GM23248 (cell line): Measurements from ENCODE around the gene HOXA9. TPM values are rescaled to one million over a fixed set of nuclear protein-coding genes. Genes with fewer than 3 reads are reported as not detected.

ENCODE experiments used
- DNase-seq: peaks from one replicate; pipeline ENCODE4 v3.0.0-alpha.2; 2015
- H2AFZ ChIP-seq: fragments of 200-600 bp; sonication (generic); 2 replicates; pipeline ENCODE4 v1.6.1; 2016; ENCODE audit warnings: antibody characterized with exemption
- H3F3A ChIP-seq: fragments of 200-600 bp; sonication (generic); 2 replicates; pipeline ENCODE4 v1.6.1; 2016; ENCODE audit warnings: mild to moderate bottlenecking, antibody characterized with exemption, mixed run types; ENCODE audit not compliant: insufficient read depth
- H3K27ac ChIP-seq: fragments of 200-600 bp; sonication (generic); 2 replicates; pipeline ENCODE4 v1.5.1; 2016; ENCODE audit warnings: mild to moderate bottlenecking
- H3K27me3 ChIP-seq: fragments of 200-600 bp; sonication (generic); replicated peaks from 2 replicates; pipeline ENCODE4 v1.6.1; 2016; ENCODE audit warnings: mild to moderate bottlenecking; ENCODE audit not compliant: insufficient read depth
- H3K36me3 ChIP-seq: fragments of 200-600 bp; sonication (generic); 2 replicates; pipeline ENCODE4 v1.6.1; 2016; ENCODE audit warnings: low read depth, mild to moderate bottlenecking
- H3K4me1 ChIP-seq: fragments of 200-600 bp; sonication (generic); 2 replicates; pipeline ENCODE4 v1.6.1; 2016; ENCODE audit warnings: mild to moderate bottlenecking; ENCODE audit not compliant: insufficient read depth
- H3K4me2 ChIP-seq: fragments of 200-600 bp; sonication (generic); one replicate; pipeline ENCODE4 v1.6.1; 2016; ENCODE audit warnings: mild to moderate bottlenecking; ENCODE audit not compliant: unreplicated experiment
- H3K4me3 ChIP-seq: fragments of 200-600 bp; sonication (generic); 2 replicates; pipeline ENCODE4 v1.5.1; 2016; ENCODE audit warnings: mild to moderate bottlenecking
- H3K79me2 ChIP-seq: fragments of 200-600 bp; sonication (generic); 2 replicates; pipeline ENCODE4 v1.6.1; 2016; ENCODE audit warnings: mild to moderate bottlenecking; ENCODE audit not compliant: insufficient read depth
- H3K9ac ChIP-seq: fragments of 200-600 bp; sonication (generic); 2 replicates; pipeline ENCODE4 v1.6.1; 2016; ENCODE audit warnings: mild to moderate bottlenecking
- H3K9me2 ChIP-seq: fragments of 200-600 bp; sonication (generic); 2 replicates; pipeline ENCODE4 v1.6.1; 2016; ENCODE audit warnings: mixed run types, mild to moderate bottlenecking, moderate library complexity; ENCODE audit not compliant: insufficient read depth
- H3K9me3 ChIP-seq: fragments of 200-600 bp; sonication (generic); one replicate; pipeline ENCODE4 v1.6.1; 2017; ENCODE audit warnings: low read depth
- H4K20me1 ChIP-seq: fragments of 200-600 bp; sonication (generic); 2 replicates; pipeline ENCODE4 v1.6.0; 2016; ENCODE audit not compliant: insufficient read depth
- EZH2 ChIP-seq: fragments of 200-600 bp; sonication (generic); IDR thresholded peaks from 2 replicates; pipeline ENCODE4 v1.6.1; 2018; ENCODE audit warnings: antibody characterized with exemption, mild to moderate bottlenecking; ENCODE audit not compliant: insufficient read depth, poor library complexity, severe bottlenecking
- EZH2phosphoT487 ChIP-seq: fragments of 200-600 bp; sonication (generic); IDR thresholded peaks from 2 replicates; pipeline ENCODE4 v1.6.1; 2018; ENCODE audit warnings: antibody characterized with exemption, moderate library complexity, mild to moderate bottlenecking, low read depth; ENCODE audit not compliant: insufficient read depth
- WGBS, 2 experiments: methylation state at CpG; one replicate each; pipeline ENCODE4 v1.1.6; 2015 to 2017; ENCODE audit warnings: low lambda C conversion rate in 2 of 2, low coverage in 1 of 2; ENCODE audit errors: missing lambda C conversion rate in 2 of 2; 5-methylcytosine and 5-hydroxymethylcytosine counted together
- in situ Hi-C: fragments of 300-500 bp; cut with MboI; formaldehyde crosslinking; loops from 2 replicates; pipeline ENCODE4 v1.15.0; 2020
- polyA plus RNA-seq: library from polyadenylated mRNA; unstranded; fragments of >200 nt; fragmentation: Nextera tagmentation; extraction: Ambion mirVana; gene quantifications from 2 replicates; pipeline ENCODE4 v1.2.1, GENCODE V29; 2016
- total RNA-seq: library from RNA; depleted of rRNA; stranded (reverse); fragments of >200 nt; shearing (Covaris generic); gene quantifications from 2 replicates; pipeline ENCODE4 v1.2.3, GENCODE V29; 2014

Gene HOXA9
- total and polyA plus RNA-seq, 2 experiments from 2014 or later = 28.3 to 43.7 TPM

- H2AFZ ChIP-seq = peak within 1 kb of the TSS; percentile 88
- peak; percentile 89 for DNase-seq
- peaks cover 37% of the 10 kb centered on the region for H3K4me1 ChIP-seq
- H3K4me2 ChIP-seq = peak within 1 kb of the TSS; percentile 98
- peak within 1 kb of the TSS; percentile 87 for H3K9ac ChIP-seq
- H3F3A ChIP-seq = peaks cover 29% of the 10 kb centered on the region
- H4K20me1 ChIP-seq = no peaks in the 10 kb centered on the region
- in situ Hi-C loops = loop anchor here (10.0 kb wide), 3 partner anchors 297 to 1287 kb away; no protein-coding TSS in a partner anchor
- peaks cover 86% of the 10 kb centered on the region for H3K79me2 ChIP-seq
- H3K27me3 ChIP-seq = no peaks in the 10 kb centered on the region
- no peaks in the 10 kb centered on the region for H3K36me3 ChIP-seq
- peak within 1 kb of the TSS; percentile 89 for H3K4me3 ChIP-seq
- no peaks in the 10 kb centered on the region for H3K9me3 ChIP-seq
- TF ChIP-seq EZH2 (no peak), EZH2phosphoT487 (no peak)
- WGBS, 2 experiments = 0 to 2% methylated on average over 49 to 53 of the region's 53 CpGs
- H3K9me2 ChIP-seq = no peaks in the 10 kb centered on the region
- peak within 1 kb of the TSS; percentile 86 for H3K27ac ChIP-seq
These were observed 13.2 kb downstream of the HOXA9 start, which contains the start of gene HOXA3 for GRCh38 chr7:27151931-27152815. Gene HOXA3 (minus strand): TSS chr7:27152583. CDS start chr7:27110640, 41,943 bp downstream.

DNA sequence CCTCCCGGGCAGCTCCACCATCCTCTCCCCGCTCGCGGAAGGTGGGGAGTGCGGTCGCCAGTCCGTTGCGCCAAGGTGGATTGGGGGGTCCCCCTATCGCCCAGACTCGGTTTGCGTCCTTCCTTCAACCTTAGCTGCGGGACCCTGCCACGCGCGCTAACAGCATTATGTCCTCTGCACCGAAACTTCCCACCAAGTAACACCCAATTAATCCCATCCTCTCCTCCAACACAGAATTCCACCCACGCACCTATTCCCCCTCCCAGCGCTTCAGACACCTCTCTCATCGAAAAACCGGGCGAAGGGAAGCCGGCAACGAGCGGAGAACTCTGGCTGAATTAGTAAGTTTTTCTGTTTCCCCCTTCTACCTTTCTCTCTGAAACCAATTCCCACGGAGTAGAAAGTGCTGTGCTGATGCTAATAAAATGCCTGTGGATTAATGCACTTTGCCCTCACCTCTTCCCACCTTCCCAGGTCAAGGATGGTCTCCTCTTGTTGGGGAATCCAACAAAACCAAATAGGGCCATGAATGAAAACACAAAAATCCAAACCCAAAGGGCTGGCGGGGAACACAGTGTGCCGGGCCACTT, 13.9 kb downstream of the HOXA9 start:
- Histone ChIP-seq H3K4me2 (peak overlapping the region; percentile 98), H3K4me3 (peak overlapping the region; percentile 89), H3K4me1 (peaks cover 37% of the 10 kb centered on the region), H3K27me3 (no peaks in the 10 kb centered on the region), H4K20me1 (no peaks in the 10 kb centered on the region), H3K27ac (peak overlapping the region; percentile 86), H3K36me3 (no peaks in the 10 kb centered on the region), H3K9ac (peak overlapping the region; percentile 87), H2AFZ (peak overlapping the region; percentile 88), H3F3A (peaks cover 29% of the 10 kb centered on the region), H3K9me2 (no peaks in the 10 kb centered on the region), H3K9me3 (no peaks in the 10 kb centered on the region), H3K79me2 (peaks cover 93% of the 10 kb centered on the region)
- DNase-seq = peak; percentile 58
- 1% methylated on average over 27 of the region's 27 CpGs for WGBS, 2 experiments
- no peak for TF ChIP-seq EZH2
- no peak for TF ChIP-seq EZH2phosphoT487
- in situ Hi-C loops = loop anchor here (10.0 kb wide), 3 partner anchors 297 to 1287 kb away; no protein-coding TSS in a partner anchor

DNA sequence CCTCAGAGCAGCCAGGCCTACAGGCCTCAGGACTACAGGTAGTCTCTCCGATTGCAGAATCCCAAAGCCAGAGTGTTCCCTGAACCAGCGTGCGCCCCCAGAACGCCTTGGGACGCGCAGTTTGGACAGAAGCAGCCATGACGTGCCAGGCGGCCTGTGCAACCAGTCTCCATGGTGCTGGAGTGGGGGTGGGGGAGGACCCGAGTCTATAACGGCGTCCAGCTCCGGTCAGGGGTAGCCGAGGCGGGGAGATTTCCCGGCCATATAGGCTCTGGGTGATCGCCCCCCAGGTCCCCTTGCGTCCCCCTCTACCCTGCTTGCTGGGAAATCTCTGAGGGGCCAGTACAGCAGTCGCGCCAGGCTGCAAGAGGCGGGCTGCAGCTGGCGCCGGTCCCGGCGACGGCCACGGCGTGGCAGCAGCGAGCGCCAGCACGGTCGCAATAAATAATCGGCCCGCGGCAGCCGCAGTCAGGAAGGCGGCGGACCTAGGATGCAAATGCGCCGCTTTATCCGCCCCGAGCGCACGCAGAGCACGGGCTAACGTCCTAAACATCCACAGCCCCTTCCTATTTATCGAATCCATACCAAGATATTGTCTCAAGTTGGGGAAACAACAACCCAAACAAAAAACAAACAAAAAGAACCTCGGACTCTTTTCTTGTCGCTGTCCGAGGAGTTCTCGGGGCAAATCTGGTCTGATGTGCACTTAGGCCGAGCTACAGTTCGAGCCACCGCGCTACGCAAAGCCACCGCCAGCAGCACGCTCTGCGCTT, 14.6 kb downstream of the HOXA9 start:
- in situ Hi-C loops = loop anchor here (10.0 kb wide), 3 partner anchors 296 to 1286 kb away; no protein-coding TSS in a partner anchor
- Histone ChIP-seq H3K79me2 (peaks cover 98% of the 10 kb centered on the region), H3K36me3 (no peaks in the 10 kb centered on the region), H3K9ac (peak overlapping the region; percentile 87), H3K9me3 (no peaks in the 10 kb centered on the region), H3K27ac (peak overlapping the region; percentile 86), H3F3A (peaks cover 29% of the 10 kb centered on the region), H3K4me1 (peaks cover 37% of the 10 kb centered on the region), H4K20me1 (no peaks in the 10 kb centered on the region), H3K27me3 (no peaks in the 10 kb centered on the region), H3K4me3 (peak overlapping the region; percentile 89), H3K9me2 (no peaks in the 10 kb centered on the region), H3K4me2 (peak overlapping the region; percentile 98), H2AFZ (peak overlapping the region; percentile 88)
- 1% methylated on average over 49 to 57 of the region's 58 CpGs for WGBS, 2 experiments
- DNase-seq = peak; percentile 95
- no peak for TF ChIP-seq EZH2
- no peak for TF ChIP-seq EZH2phosphoT487
